GM21619 (cell line): ENCODE measurements around the gene LUZP2.

ENCODE experiments used
- ATAC-seq: cut with Tn5 transposase; IDR thresholded peaks from one replicate; pipeline ENCODE4 v1.9.1; 2021; ENCODE audit not compliant: unreplicated experiment

LUZP2 gene

DNA sequence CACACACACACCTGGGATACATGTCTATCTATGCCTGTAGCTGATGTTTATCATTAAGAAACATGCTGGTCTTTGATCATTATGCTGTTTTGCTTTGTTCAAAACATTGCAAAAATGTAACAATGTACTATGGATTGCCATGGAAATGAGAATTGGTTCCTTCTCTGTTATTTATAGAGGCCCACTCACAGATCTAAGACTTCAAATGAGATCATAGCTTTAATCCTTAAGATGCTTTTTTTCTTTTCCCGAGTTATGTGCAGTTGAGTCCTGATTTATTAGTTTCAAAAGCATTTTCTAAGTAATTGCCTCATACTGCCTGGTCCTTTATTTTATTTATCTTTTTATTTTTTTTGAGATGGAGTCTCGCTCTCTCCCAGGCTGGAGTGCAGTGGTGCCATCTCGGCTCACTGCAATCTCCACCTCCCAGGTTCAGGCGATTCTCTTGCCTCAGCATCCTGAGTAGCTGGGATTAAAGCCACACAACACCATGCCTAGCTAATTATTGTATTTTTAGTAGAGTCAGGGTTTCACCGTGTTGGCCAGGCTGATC, 131.4 kb downstream of the LUZP2 start:
- ATAC-seq = no peak

DNA sequence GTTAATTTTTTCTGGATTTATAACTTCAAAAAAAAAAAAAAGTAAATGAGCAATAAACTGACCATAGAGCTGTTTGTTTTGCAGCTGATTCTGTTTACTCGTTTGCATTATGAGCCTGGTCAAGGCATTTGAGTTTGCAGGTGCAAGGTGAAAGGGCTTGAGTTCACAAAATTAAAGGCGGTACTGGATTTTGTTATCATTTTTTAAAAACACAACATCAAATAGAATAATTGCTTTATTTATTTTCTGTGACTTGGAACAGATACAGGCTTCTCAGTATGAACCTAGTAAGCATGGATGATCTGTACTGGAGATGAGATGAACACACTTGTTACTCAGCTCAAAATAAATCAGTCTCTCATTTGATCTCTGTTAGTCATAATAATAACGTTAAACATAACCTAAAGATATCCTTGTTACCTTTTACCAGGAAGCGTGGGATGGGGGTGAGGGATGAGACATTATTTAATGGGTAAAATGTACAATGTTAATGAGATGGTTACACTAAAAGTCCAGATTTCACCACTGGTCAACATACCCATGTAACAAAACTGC, 137.8 kb downstream of the LUZP2 start:
- no peak for ATAC-seq

DNA sequence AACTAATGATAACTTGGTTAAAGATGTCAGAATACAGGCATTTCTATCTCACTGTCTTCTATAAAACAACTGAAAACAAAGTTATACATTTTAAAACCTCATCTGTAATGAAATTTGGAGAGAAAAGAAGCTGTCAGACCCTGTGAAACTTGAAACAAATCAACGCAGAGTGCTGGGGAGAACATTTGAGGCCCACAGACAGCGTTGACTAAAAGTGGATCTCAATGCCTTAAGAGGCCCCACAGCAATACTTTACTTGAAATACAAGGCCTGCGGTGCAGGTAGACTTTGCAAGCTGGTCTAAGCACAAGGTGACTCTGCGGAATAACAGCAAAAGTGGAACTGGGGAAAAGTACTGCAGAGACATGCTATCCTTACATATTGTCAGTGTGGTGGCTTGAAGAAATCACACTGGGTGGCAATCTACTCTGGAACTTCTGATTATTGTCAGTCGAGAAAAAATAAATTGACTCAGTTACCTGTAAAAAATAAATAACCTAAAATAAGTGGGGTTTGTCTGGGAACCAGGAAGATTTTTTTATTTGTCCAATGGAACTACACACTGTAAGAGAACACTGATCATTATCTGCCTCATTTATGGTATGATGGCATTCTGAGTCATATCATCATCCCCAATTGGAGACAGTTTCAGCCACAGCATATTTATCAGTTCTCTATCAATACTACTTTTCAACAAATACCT, 138.9 kb downstream of the LUZP2 start:
- ATAC-seq = no peak

DNA sequence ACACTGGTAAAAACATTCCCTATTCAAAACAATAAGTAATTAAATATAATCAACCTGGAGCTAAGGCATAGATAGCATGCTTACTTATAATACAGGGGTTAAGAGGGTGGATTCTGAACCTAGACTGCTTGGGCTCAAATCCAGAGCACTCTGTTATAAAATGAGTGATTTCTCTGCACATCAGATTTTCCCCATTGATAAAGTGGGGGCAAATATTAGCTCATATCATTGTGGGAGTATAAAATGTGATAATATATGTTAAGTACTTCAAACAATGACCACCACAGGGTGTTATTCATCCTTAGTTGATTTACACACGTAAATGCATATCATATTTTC, 139.4 kb downstream of the LUZP2 start:
- ATAC-seq = no peak

DNA sequence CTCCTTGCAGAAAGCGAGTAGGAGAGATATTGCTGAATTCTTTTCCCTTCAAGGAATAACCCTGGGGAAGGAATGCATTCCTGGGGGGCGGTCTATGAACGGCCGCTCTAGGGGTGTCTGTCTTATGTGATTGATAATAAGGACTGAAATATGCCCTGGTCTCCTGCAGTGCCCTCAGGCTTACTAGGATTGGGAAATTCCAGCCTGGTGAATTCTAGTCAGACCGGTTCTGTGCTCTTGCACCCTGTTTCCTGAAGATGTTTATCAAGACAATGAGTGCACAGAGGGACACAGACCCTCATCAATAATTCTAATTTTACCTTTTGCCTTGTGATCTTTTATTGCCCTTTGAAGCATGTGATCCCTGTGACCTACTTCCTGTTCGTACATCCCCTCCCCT, 140.7 kb downstream of the LUZP2 start:
- ATAC-seq = no peak

DNA sequence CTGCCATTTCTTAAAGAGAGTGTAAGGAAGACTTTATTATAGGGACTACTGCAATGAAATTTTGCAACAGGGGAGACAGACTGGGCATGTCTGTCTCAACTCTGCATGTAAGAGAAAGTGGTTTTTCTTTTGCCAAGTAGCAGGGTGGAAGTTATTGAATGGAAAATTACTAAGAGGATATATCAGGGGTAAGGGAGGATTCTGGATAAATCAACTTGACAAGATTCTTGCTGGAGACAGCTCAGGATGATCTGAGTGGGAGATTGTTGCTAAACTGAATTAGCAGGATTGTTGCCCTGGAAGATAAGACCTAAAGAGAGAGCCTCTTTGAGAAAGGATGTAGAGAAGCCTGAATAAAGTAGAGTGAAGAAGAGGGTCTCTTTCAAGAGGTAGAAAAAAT, 145.8 kb downstream of the LUZP2 start:
- no peak for ATAC-seq

DNA sequence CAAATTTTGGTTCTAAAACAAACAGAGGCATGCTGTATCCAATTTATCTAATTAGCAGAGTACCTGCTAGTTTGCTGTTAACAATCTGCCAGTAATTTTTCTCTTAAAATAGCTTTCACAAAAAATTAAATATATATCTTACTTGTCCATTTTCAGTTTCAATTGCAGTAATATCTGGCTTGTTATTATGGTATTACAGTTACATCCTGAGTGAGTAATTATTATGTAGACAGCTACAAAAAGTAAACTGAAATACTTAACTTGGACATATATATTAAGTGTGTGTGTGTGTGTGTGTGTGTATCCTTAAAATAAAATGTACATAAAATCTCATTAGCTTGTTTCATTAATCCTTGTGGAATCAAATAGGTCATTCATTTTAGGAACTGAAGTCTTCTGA, 148.7 kb downstream of the LUZP2 start:
- ATAC-seq = no peak

DNA sequence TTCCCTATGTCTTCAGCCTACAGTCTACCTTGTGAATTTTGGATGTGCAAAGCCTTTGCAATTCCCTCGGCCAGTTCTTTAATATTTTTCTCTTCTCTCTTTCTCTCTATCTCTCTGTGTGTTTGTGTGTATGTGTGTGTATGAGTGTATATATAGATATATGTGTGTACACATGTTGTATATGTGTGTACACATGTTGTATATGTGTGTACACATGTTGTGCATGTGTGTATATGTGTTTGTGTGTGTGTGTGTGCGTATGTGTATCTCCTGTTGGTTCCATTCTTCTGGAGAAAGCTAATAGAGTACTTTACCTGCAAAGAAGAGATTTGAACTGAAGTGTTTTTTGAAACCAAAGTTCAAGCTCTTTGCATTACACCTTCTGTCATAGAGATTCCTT, 155.0 kb downstream of the LUZP2 start:
- no peak for ATAC-seq

DNA sequence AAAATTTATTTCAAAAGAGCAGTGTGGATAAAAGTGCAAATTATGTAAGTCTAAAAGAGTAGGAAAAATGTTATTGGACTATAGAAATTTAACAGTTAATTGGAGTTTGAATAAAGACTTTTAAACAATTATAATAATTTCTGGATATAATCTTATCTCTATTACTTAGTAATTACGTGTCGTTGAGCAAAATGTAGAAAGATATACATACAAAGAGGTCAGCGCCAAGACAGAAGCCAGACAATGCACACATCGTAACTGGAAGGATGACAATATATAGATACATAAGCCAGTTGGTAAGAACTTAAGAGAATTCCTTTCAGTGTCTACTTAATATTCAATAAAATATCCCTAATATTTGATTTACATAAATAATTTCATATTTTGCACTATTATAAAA, 157.0 kb downstream of the LUZP2 start:
- ATAC-seq = no peak

DNA sequence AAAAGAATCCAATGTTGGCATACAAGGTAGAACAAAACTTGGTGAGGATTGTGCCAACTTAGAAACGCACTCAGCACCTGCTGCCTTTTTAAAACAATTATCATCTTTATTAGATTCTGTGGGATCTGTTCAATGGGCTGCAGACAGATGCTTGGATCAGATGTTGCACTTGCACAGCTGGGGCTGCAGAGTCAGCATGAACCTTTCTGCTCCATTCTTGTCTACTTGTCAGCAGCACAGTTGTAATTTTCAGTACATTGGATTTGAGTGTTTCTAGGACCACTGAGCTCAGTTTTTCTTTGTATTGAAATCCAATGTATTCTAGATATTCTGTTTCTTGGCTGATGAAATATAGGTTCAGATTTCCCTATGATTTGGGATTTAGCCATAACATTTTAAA, 164.5 kb downstream of the LUZP2 start:
- ATAC-seq = no peak

DNA sequence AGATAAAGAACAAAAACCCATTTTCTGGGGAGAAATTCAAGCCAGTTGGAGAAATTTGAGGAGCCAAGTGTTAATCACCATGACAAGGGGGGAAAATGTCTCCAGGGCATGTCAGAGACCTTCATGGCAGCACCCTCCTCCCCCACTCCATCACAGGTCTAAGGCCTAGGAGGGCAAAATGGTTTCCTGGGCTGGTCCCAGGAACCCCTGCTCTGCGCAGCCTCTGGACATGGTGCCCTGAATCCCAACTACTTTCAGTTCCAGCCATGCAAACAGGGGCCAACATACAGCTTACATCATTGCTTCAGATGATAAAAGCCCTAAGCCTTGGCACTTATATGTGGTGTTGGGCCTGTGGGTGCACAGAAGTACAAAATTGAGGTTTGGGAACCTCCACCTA, 167.5 kb downstream of the LUZP2 start:
- ATAC-seq = no peak

DNA sequence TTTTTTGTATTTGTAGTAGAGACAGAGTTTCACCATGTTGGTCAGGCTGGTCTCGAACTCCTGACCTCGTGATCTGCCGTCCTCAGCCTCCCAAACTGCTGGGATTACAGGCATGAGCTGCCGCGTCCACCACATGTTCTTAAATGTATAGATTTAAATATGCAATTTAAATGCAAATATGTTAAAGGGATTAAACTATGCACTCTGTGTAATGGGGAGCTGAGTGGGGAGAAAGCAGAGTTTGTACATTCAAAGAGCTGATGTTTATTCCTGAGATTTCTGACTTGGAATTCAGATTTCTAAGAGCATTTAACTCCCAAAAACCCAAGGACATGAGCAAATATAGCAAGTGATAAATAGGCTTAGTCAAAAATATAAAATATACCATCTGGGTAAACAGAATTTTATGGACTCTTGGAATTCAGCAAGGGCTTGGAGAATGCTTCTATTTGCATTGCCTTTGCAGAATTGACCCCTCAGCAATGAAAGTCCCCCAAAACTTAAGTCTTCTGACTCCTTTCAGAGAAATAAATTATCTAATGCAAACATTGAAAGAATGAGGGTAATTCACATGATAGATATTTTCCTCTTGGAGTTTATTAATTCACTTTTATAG, 170.6 kb downstream of the LUZP2 start:
- ATAC-seq = no peak

DNA sequence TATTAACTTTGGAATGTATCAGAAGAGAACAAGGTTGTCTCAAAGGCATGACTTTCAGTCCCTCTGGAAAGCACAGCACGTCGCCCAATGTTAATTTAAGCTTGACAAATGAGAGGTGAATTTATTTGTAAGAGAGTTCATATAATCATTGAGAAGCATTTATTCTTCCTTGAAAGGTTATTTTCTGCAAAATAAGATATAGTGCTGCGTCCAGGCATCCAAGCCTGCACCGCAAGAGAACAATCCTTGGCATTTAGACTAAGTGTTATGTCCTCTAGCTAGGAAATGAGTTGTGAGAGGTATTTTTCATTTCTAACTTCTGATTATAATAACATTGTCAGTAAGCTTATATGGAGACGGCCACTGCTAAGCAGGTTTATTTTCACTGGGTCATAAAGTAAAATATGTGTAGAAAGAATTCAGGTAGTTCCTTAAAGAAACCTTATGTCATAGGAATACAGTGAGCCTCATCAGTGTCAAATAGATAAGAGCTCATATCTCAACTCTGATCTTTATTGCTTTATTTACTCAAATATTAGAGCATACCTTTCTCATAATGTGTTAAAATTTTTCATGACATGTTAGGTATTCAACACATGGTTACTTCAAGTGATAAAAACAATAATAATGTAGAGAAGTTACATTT, 182.0 kb downstream of the LUZP2 start:
- ATAC-seq = no peak

DNA sequence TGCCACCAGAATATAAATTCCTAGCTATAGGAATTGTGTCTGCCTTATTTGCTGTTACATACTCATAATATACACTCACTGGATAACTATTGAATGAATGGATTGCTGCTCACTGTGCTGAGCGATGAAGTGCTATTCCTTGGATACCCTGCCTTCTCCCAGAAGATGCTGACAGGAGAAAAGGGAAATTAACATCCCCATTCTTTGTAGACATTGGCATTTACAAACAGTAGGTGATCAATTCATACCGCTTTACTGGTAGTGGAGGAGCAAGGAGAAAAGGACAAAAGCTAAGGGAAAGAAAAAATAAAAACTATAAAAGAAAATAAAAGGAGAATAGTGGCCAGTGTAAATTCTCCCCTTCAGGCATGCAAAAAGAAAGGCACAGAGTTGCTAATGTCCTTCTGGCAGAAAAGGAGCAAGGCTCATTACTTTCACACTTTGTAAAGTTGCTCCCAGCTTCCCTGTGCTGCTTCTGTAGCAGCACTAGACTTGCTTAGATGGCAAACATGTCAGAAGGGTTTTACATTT, 183.0 kb downstream of the LUZP2 start:
- no peak for ATAC-seq

DNA sequence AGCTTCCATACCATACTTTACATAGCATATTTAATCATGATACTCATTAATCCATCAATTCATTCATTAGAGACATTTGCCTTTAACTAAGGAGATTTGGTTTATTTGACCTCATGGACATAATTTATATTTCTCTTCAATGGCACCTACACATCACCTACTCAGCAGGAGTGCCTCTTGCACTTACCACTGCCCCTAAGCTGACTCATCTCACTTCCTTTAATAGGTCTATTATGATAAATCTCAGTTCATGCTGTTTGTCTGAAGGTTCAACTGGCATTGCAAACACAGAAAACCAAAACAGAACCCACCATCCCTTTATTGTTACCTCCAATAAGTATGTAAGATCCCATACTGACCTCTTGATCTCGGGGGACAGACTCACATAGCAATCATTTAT, 186.7 kb downstream of the LUZP2 start:
- ATAC-seq = no peak

DNA sequence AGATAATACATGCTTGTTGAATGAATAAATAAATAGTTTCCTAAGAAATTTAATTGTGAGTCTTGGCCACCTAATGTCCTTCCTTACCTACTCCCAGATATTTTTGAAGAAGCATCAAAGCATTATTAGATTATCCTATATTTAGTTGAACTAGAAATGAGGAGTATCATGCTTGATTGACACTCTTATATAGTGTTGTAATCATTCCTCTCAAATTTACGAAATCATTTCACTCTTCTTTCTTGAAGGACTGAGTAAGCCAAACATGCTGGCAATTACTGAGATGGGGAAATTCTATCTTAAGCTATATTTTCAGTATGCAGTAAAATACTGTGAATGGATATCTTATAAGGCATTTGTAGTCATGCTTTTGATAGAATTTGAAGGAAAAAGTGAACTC, 189.0 kb downstream of the LUZP2 start:
- ATAC-seq = no peak

DNA sequence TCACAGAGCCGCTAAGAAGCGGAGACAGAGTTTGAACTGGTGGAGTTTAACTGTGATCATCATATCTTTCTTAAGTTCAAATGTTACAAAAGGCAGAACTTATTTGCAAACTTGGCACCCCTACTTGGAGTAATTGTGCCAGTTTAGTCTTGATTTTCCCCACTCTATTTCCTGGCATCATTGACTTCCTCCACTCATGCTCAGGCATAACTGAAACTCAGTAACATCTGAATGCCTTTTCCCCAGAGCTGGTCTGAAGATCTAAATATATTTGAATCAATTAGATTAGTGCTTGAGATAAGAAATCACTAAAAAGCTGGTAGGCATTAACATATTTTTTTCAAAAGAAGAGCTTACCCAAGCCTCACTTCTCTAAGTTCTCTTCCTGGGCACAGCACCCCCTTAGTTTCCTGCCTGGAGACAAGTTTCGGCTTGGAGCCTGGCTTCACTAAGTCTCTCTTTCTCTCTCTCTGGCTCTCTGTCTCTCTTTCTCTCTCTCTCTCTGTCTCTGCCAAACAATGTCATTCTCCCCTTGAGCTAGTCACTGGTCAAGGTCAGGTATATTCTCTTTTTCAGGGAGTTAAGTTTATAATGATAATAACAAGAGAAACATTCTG, 190.8 kb downstream of the LUZP2 start:
- ATAC-seq = no peak

DNA sequence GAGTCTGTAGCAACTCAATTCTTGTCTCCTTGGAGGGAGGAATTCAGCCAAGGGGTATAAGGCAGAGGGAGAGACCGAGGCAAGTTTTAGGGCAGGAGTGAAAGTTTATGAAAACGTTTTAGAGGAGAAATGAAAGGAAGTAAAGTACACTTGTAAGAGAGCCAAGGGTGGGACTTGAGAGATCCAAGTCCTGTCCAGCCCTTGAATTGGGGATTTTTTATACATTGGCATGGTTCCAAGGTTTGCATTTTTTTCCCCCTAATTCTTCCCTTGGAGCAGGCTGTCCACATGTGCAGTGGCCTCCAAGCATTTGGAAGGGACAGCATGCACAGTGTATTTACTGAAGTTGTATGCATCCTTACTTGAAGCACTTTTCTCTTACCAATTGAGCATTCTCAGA, 192.1 kb downstream of the LUZP2 start:
- no peak for ATAC-seq

DNA sequence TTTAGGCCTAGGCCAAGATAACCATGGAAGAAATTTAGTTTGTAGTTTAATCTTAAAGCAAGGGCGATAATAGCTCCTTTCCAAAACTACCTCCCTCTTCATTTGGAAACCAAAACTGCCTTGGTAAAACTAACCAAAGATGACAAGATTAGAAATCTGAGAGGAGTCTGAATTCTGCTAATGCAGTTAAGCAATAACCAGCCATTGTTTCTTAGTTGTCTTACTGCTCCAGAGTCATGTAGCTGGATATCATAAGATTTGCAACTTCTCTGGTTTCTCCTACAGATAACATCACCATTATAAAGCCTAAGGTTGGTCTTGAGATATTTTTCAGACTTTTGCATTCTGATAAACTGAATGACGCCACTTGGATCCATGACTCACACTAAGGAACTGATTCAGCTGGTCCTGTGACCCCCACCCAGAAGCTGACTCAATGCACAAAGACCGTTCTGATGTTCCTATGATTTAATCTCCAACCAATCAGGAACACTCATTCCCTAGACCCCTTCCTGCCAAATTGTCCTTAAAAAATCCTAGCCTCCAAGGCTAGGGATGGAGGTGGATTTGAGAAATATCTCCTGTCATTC, 200.8 kb downstream of the LUZP2 start:
- no peak for ATAC-seq

DNA sequence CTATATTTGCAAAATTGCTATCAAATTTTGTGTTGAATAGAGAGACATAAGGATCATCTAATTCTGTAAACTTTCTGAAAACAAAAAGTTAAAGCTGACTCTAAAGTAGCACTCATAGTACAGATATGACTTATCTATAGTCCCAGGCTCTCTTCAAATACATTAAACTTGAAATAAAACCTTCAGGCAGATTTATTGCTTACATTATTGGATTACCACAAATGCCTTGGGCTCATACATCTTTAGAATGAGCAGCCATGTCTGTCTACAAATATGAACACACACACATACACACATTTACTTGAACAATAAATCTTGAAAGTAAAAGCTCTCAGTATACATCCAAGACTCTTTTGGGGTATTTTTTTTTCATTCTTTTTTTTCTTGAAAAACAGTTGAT, 207.9 kb downstream of the LUZP2 start:
- no peak for ATAC-seq

DNA sequence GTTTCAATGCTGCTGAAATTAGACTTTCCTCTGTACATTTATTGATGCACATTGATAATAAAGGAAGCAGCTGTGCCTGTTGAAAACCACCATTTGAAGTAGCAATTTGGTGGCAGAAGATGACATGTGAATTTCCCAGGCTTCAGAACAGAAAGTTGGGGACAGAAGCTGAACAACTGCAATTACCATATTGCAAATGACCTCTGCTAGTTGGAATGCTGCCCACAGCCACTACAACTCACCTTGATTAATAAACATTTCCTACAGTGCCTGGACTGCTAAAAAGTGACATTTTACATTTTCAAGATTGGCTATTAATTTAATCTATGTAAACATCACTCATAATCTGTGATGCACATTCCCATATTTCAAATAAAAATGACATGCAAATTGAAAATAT, 208.6 kb downstream of the LUZP2 start:
- no peak for ATAC-seq
